HEK293T (cell line): ENCODE data around the gene CRIP1.

Source experiments
- BHLHE40 ChIP-seq: fragments of 450-650 bp; IDR thresholded peaks from 2 replicates; pipeline ENCODE4 v1.6.1; 2016; ENCODE audit warnings: mild to moderate bottlenecking, moderate library complexity, borderline replicate concordance
- CTBP1 ChIP-seq: fragments of 450-650 bp; IDR thresholded peaks from 2 replicates; pipeline ENCODE4 v1.6.1; 2016; ENCODE audit warnings: borderline replicate concordance
- ELF4 ChIP-seq: fragments of 450-650 bp; IDR thresholded peaks from 2 replicates; pipeline ENCODE4 v1.6.1; 2017; ENCODE audit warnings: antibody characterized with exemption
- FOXA1 ChIP-seq: fragments of 450-650 bp; IDR thresholded peaks from 2 replicates; pipeline ENCODE4 v1.6.1; 2016; ENCODE audit warnings: mild to moderate bottlenecking
- FOXK2 ChIP-seq: fragments of 450-650 bp; IDR thresholded peaks from 2 replicates; pipeline ENCODE4 v1.6.1; 2016; ENCODE audit warnings: mild to moderate bottlenecking
- FOXM1 ChIP-seq: fragments of 450-650 bp; IDR thresholded peaks from 2 replicates; pipeline ENCODE4 v1.6.1; 2017; ENCODE audit warnings: mild to moderate bottlenecking, borderline replicate concordance
- HDGF ChIP-seq: fragments of 450-650 bp; IDR thresholded peaks from 2 replicates; pipeline ENCODE4 v1.6.1; 2017; ENCODE audit warnings: antibody characterized with exemption, borderline replicate concordance
- L3MBTL2 ChIP-seq: fragments of 450-650 bp; conservative IDR thresholded peaks from 2 replicates; pipeline ENCODE4 v1.6.1; 2016; ENCODE audit warnings: mild to moderate bottlenecking
- NFRKB ChIP-seq: fragments of 450-650 bp; IDR thresholded peaks from 2 replicates; pipeline ENCODE4 v1.6.1; 2016; ENCODE audit warnings: mild to moderate bottlenecking, moderate library complexity
- PKNOX1 ChIP-seq: fragments of 450-650 bp; IDR thresholded peaks from 2 replicates; pipeline ENCODE4 v1.6.1; 2016
- SP1 ChIP-seq: fragments of 450-650 bp; IDR thresholded peaks from 2 replicates; pipeline ENCODE4 v1.6.1; 2017
- SUZ12 ChIP-seq: fragments of 450-650 bp; IDR thresholded peaks from 2 replicates; pipeline ENCODE4 v1.6.1; 2016; ENCODE audit warnings: mild to moderate bottlenecking
- TARDBP ChIP-seq: fragments of 450-650 bp; IDR thresholded peaks from 2 replicates; pipeline ENCODE4 v1.6.1; 2016
- ZNF384 ChIP-seq: fragments of 450-650 bp; IDR thresholded peaks from 2 replicates; pipeline ENCODE4 v1.6.1; 2016

- no peak for TF ChIP-seq FOXK2
- no peak for TF ChIP-seq SUZ12
- TF ChIP-seq HDGF = no peak
- TF ChIP-seq FOXM1 = no peak
- TF ChIP-seq TARDBP = no peak
- TF ChIP-seq NFRKB = no peak
- TF ChIP-seq ELF4 = no peak
- no peak for TF ChIP-seq ZNF384
- no peak for TF ChIP-seq PKNOX1
- no peak for TF ChIP-seq CTBP1
- no peak for TF ChIP-seq L3MBTL2
- TF ChIP-seq SP1 = no peak
- TF ChIP-seq FOXA1 = no peak
- no peak for TF ChIP-seq BHLHE40
These were observed 10.3 kb downstream of the CRIP1 start for GRCh38 chr14:105496831-105497591.
